Urinary bladder (tissue), 4 donors: ENCODE results near the gene SH2B3. TPM values are rescaled to one million over a fixed set of nuclear protein-coding genes. Genes with fewer than 3 reads are reported as not detected.
"Not testable (repeated sequence)": the region's sequence is repeated elsewhere in the genome, so short reads cannot be mapped to it uniquely, and the experiment has no call there.

ENCODE experiments used
- DNase-seq: peaks from one replicate; pipeline ENCODE4 v3.0.0-alpha.2; 2015; ENCODE audit errors: extremely low spot score
- H3K27ac ChIP-seq: one replicate; pipeline ENCODE4 v1.5.1; 2013; ENCODE audit warnings: low read depth, mild to moderate bottlenecking, moderate library complexity
- H3K36me3 ChIP-seq: one replicate; pipeline ENCODE4 v1.6.1; 2013; ENCODE audit warnings: mild to moderate bottlenecking, moderate library complexity; ENCODE audit not compliant: insufficient read depth
- H3K4me1 ChIP-seq: one replicate; pipeline ENCODE4 v1.6.1; 2013; ENCODE audit warnings: mild to moderate bottlenecking, moderate library complexity; ENCODE audit not compliant: insufficient read depth
- H3K4me3 ChIP-seq: one replicate; pipeline ENCODE4 v1.5.1; 2013; ENCODE audit warnings: low read depth, low read length
- WGBS: extraction: QIAGEN DNeasy Blood & Tissue Kit; methylation state at CpG from one replicate; pipeline ENCODE4 v1.1.7; 2013; 5-methylcytosine and 5-hydroxymethylcytosine counted together
- polyA plus RNA-seq: library from polyadenylated mRNA; stranded (reverse); fragments of 200-250 nt; gene quantifications from one replicate; pipeline ENCODE4 v1.2.3, GENCODE V29; 2013
- total RNA-seq: library from RNA; depleted of rRNA; stranded (reverse); fragments of >200 nt; gene quantifications from one replicate; pipeline ENCODE4 v1.2.3, GENCODE V29; 2014
- donor health status: healthy with polysubstance abuse.
- donor health status: healthy.

The SH2B3 gene
- total and polyA plus RNA-seq, 2 donors = 12.8 to 15.3 TPM

GRCh38 chr12:111453071-111453989, 47.6 kb downstream of the SH2B3 start:
- peaks cover 2% of the 10 kb centered on the region for H3K36me3 ChIP-seq

GRCh38 chr12:111454311-111454710, 48.6 kb downstream of the SH2B3 start:
- WGBS = 67% methylated on average over 4 of the region's 4 CpGs
- Histone ChIP-seq H3K4me3 (no peak overlapping the region), H3K27ac (no peak overlapping the region), H3K4me1 (no peaks in the 10 kb centered on the region), H3K36me3 (peaks cover 2% of the 10 kb centered on the region)
- DNase-seq = no peak

More at GRCh38 chr12:111453071-111453989, 47.6 kb downstream of the SH2B3 start:
- no peak for DNase-seq
- Histone ChIP-seq H3K27ac (no peak overlapping the region), H3K4me1 (no peaks in the 10 kb centered on the region), H3K4me3 (no peak overlapping the region)
- 89% methylated on average over 25 of the region's 25 CpGs for WGBS

- Histone ChIP-seq H3K4me3 (no peak overlapping the region), H3K4me1 (no peaks in the 10 kb centered on the region), H3K36me3 (peaks cover 2% of the 10 kb centered on the region), H3K27ac (no peak overlapping the region)
- no peak for DNase-seq
- 85% methylated on average over 11 of the region's 11 CpGs for whole genome bisulfite sequencing
Observed at GRCh38 chr12:111454716-111455447, 49.2 kb downstream of the SH2B3 start.

- H3K4me1 ChIP-seq = no peaks in the 10 kb centered on the region
- H3K4me3 ChIP-seq = no peak overlapping the region
- 93% methylated on average over 15 of the region's 15 CpGs for WGBS
- H3K36me3 ChIP-seq = peaks cover 2% of the 10 kb centered on the region
- DNase-seq = no peak
- H3K27ac ChIP-seq = no peak overlapping the region
Observed at GRCh38 chr12:111455448-111456320, 50.0 kb downstream of the SH2B3 start.

- WGBS = 92% methylated on average over 9 of the region's 9 CpGs
- no peaks in the 10 kb centered on the region for H3K4me1 ChIP-seq
- H3K4me3 ChIP-seq = no peak overlapping the region
- H3K27ac ChIP-seq = no peak overlapping the region
- peaks cover 2% of the 10 kb centered on the region for H3K36me3 ChIP-seq
- no peak for DNase-seq
Observed at GRCh38 chr12:111457071-111457470, 51.3 kb downstream of the SH2B3 start.

GRCh38 chr12:111457577-111457976, 51.9 kb downstream of the SH2B3 start:
- DNase-seq = no peak
- no peak overlapping the region for H3K27ac ChIP-seq
- H3K4me3 ChIP-seq = no peak overlapping the region
- peaks cover 2% of the 10 kb centered on the region for H3K36me3 ChIP-seq
- no peaks in the 10 kb centered on the region for H3K4me1 ChIP-seq
- WGBS = 90% methylated on average over 3 of the region's 3 CpGs

- WGBS = 75% methylated on average over 6 of the region's 6 CpGs
- H3K4me3 ChIP-seq = no peak overlapping the region
- DNase-seq = no peak
- H3K27ac ChIP-seq = no peak overlapping the region
- no peaks in the 10 kb centered on the region for H3K36me3 ChIP-seq
- no peaks in the 10 kb centered on the region for H3K4me1 ChIP-seq
Observed at GRCh38 chr12:111458546-111459172, 52.9 kb downstream of the SH2B3 start.

GRCh38 chr12:111460111-111460510, 54.4 kb downstream of the SH2B3 start:
- not testable (repeated sequence) for H3K4me1 ChIP-seq, DNase-seq, H3K4me3 ChIP-seq, H3K27ac ChIP-seq, H3K36me3 ChIP-seq
- 97% methylated on average over 11 of the region's 11 CpGs for WGBS

GRCh38 chr12:111462210-111462769, 56.6 kb downstream of the SH2B3 start:
- H3K4me1 ChIP-seq = no peaks in the 10 kb centered on the region
- no peak overlapping the region for H3K4me3 ChIP-seq
- no peak overlapping the region for H3K27ac ChIP-seq
- DNase-seq = no peak
- H3K36me3 ChIP-seq = peaks cover 1% of the 10 kb centered on the region

- 79% methylated on average over 3 of the region's 3 CpGs for WGBS
- Histone ChIP-seq H3K36me3 (peaks cover 4% of the 10 kb centered on the region), H3K4me3 (no peak overlapping the region), H3K4me1 (no peaks in the 10 kb centered on the region), H3K27ac (peak overlapping the region; percentile 10)
- no peak for DNase-seq
Observed at GRCh38 chr12:111467092-111467856, 61.6 kb downstream of the SH2B3 start.

GRCh38 chr12:111467857-111468241, 62.1 kb downstream of the SH2B3 start:
- DNase-seq = peak; percentile 43
- no peaks in the 10 kb centered on the region for H3K4me1 ChIP-seq
- WGBS = 38% methylated on average over 4 of the region's 4 CpGs
- peak overlapping the region; percentile 10 for H3K27ac ChIP-seq
- H3K4me3 ChIP-seq = no peak overlapping the region
- peaks cover 7% of the 10 kb centered on the region for H3K36me3 ChIP-seq

GRCh38 chr12:111469401-111469800, 63.7 kb downstream of the SH2B3 start:
- no peak for DNase-seq
- Histone ChIP-seq H3K36me3 (peaks cover 7% of the 10 kb centered on the region), H3K4me1 (no peaks in the 10 kb centered on the region), H3K4me3 (no peak overlapping the region), H3K27ac (no peak overlapping the region)
- WGBS = 66% methylated on average over 2 of the region's 2 CpGs
